ENCODE data around the gene SERPINF2. TPM values are rescaled to one million over a fixed set of nuclear protein-coding genes. Genes with fewer than 3 reads are reported as not detected.

SERPINF2 gene
- total RNA-seq, 1 donor from 2014 or later: 0.37 TPM

GRCh38 chr17:1754430-1755112 is 11.9 kb downstream of the SERPINF2 start:
- Mint-ChIP-seq H3K27me3 (ENCODE audit: unreplicated experiment) (peaks cover 9% of the 10 kb centered on the region), H3K9me3 (ENCODE audit: unreplicated experiment) (no peaks in the 10 kb centered on the region), H3K4me1 (ENCODE audit: low read depth, unreplicated experiment) (no peaks in the 10 kb centered on the region), H3K27ac (ENCODE audit: unreplicated experiment) (no peak overlapping the region), H3K36me3 (ENCODE audit: unreplicated experiment) (no peaks in the 10 kb centered on the region), H3K4me3 (ENCODE audit: unreplicated experiment) (no peak overlapping the region)
- no peak for TF ChIP-seq CTCF (IDR thresholded peaks at IDR 0.05; ENCODE audit: partially characterized antibody, unreplicated experiment)
- DNase-seq: no peak

- Mint-ChIP-seq H3K27ac (ENCODE audit: unreplicated experiment) (no peak overlapping the region), H3K4me1 (ENCODE audit: low read depth, unreplicated experiment) (no peaks in the 10 kb centered on the region), H3K27me3 (ENCODE audit: unreplicated experiment) (peaks cover 9% of the 10 kb centered on the region), H3K4me3 (ENCODE audit: unreplicated experiment) (no peak overlapping the region), H3K9me3 (ENCODE audit: unreplicated experiment) (no peaks in the 10 kb centered on the region), H3K36me3 (ENCODE audit: unreplicated experiment) (no peaks in the 10 kb centered on the region)
- DNase-seq: no peak
- no peak for TF ChIP-seq CTCF (IDR thresholded peaks at IDR 0.05; ENCODE audit: partially characterized antibody, unreplicated experiment)
These were observed 12.7 kb downstream of the SERPINF2 start for GRCh38 chr17:1755252-1755826.

- Mint-ChIP-seq H3K27me3 (ENCODE audit: unreplicated experiment) (peaks cover 9% of the 10 kb centered on the region), H3K4me1 (ENCODE audit: low read depth, unreplicated experiment) (no peaks in the 10 kb centered on the region), H3K4me3 (ENCODE audit: unreplicated experiment) (no peak overlapping the region), H3K9me3 (ENCODE audit: unreplicated experiment) (no peaks in the 10 kb centered on the region), H3K27ac (ENCODE audit: unreplicated experiment) (no peak overlapping the region), H3K36me3 (ENCODE audit: unreplicated experiment) (no peaks in the 10 kb centered on the region)
- TF ChIP-seq CTCF (IDR thresholded peaks at IDR 0.05; ENCODE audit: partially characterized antibody, unreplicated experiment): no peak
- DNase-seq: no peak
These were observed 13.2 kb downstream of the SERPINF2 start for GRCh38 chr17:1755827-1756262.

GRCh38 chr17:1758807-1759206 is 16.1 kb downstream of the SERPINF2 start:
- no peaks in the 10 kb centered on the region for H3K9me3 Mint-ChIP-seq (ENCODE audit: unreplicated experiment)
- H3K4me1 Mint-ChIP-seq (ENCODE audit: low read depth, unreplicated experiment): peaks cover 6% of the 10 kb centered on the region
- H3K27me3 Mint-ChIP-seq (ENCODE audit: unreplicated experiment): peaks cover 10% of the 10 kb centered on the region
- no peaks in the 10 kb centered on the region for H3K36me3 Mint-ChIP-seq (ENCODE audit: unreplicated experiment)
- no peak overlapping the region for H3K27ac Mint-ChIP-seq (ENCODE audit: unreplicated experiment)
- no peak overlapping the region for H3K4me3 Mint-ChIP-seq (ENCODE audit: unreplicated experiment)
- no peak for DNase-seq
- no peak for TF ChIP-seq CTCF (IDR thresholded peaks at IDR 0.05; ENCODE audit: partially characterized antibody, unreplicated experiment)

GRCh38 chr17:1759529-1759928 is 16.9 kb downstream of the SERPINF2 start:
- no peaks in the 10 kb centered on the region for H3K9me3 Mint-ChIP-seq (ENCODE audit: unreplicated experiment)
- DNase-seq: no peak
- no peak overlapping the region for H3K27ac Mint-ChIP-seq (ENCODE audit: unreplicated experiment)
- no peak for TF ChIP-seq CTCF (IDR thresholded peaks at IDR 0.05; ENCODE audit: partially characterized antibody, unreplicated experiment)
- peaks cover 12% of the 10 kb centered on the region for H3K4me1 Mint-ChIP-seq (ENCODE audit: low read depth, unreplicated experiment)
- H3K4me3 Mint-ChIP-seq (ENCODE audit: unreplicated experiment): no peak overlapping the region
- peaks cover 10% of the 10 kb centered on the region for H3K27me3 Mint-ChIP-seq (ENCODE audit: unreplicated experiment)
- H3K36me3 Mint-ChIP-seq (ENCODE audit: unreplicated experiment): no peaks in the 10 kb centered on the region
